Measurements from ENCODE around the gene GOLGA6L10. TPM values are rescaled to one million over a fixed set of nuclear protein-coding genes. Genes with fewer than 3 reads are reported as not detected.
"Not testable (repeated sequence)": the region's sequence is repeated elsewhere in the genome, so short reads cannot be mapped to it uniquely, and the experiment has no call there.

Gene GOLGA6L10
- total RNA-seq, 1 experiment from 2014 or later, result 2.6 TPM

- no peak for DNase-seq (ENCODE audit: low spot score)
Measured at GRCh38 chr15:82393671-82394070, 44.4 kb upstream of the GOLGA6L10 start.

DNA sequence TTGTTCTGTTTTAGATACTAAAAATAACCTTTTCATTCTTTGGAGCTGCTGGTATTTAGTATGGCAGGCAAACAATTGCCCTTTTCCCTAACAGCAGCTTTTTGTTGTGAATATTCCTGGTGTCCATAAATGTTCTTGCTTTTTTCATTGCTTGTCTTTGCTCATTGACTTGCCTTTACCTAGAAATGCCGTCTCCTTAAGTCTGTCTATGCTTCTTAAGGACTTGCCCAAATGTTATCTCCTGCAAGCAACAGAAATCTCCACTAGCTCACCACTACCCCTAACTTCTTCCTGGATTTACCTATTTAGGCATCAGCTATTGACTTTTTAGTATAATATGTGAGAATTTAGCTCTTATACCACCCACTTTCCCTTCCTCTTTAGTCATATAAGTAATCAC is 42.8 kb upstream of the GOLGA6L10 start:
- POLR2A ChIA-PET (ENCODE audit: low non-redundant PET); H3K27ac ChIP-seq (ENCODE audit: low read depth, low read length, poor library complexity, severe bottlenecking); CTCF ChIA-PET; DNase-seq (ENCODE audit: low spot score); H3K27me3 ChIP-seq (replicated peaks; ENCODE audit: insufficient read depth, low read depth, low read length, poor library complexity); H3K4me3 ChIP-seq (ENCODE audit: low read depth, low read length, poor library complexity, severe bottlenecking); H3K36me3 ChIP-seq (ENCODE audit: insufficient read depth, low read length, poor library complexity, severe bottlenecking); BruUV-seq (replicated peaks); H3K4me1 ChIP-seq (ENCODE audit: insufficient read depth, low read length, poor library complexity, severe bottlenecking); intact Hi-C loops (cut with micrococcal nuclease; ENCODE audit: unreplicated experiment); H3K9me3 ChIP-seq (ENCODE audit: low read depth, low read length, poor library complexity, severe bottlenecking): not testable (repeated sequence)

More at GRCh38 chr15:82393671-82394070, 44.4 kb upstream of the GOLGA6L10 start:
- H3K27ac ChIP-seq (ENCODE audit: low read depth, low read length, poor library complexity, severe bottlenecking), result no peak overlapping the region
- intact Hi-C loops (cut with micrococcal nuclease; ENCODE audit: unreplicated experiment), result no loop called here
- ChIA-PET CTCF (no interaction called here), POLR2A (ENCODE audit: low non-redundant PET) (no interaction called here)
- no peaks in the 10 kb centered on the region for H3K27me3 ChIP-seq (replicated peaks; ENCODE audit: insufficient read depth, low read depth, low read length, poor library complexity)
- no peaks in the 10 kb centered on the region for H3K36me3 ChIP-seq (ENCODE audit: insufficient read depth, low read length, poor library complexity, severe bottlenecking)
- BruUV-seq (replicated peaks), result no TSS peak
- no peaks in the 10 kb centered on the region for H3K4me1 ChIP-seq (ENCODE audit: insufficient read depth, low read length, poor library complexity, severe bottlenecking)
- H3K4me3 ChIP-seq (ENCODE audit: low read depth, low read length, poor library complexity, severe bottlenecking), result no peak overlapping the region
- TF ChIP-seq EZH2 (IDR thresholded peaks at IDR 0.05; ENCODE audit: borderline replicate concordance, low read depth, low read length, poor library complexity, severe bottlenecking) (no peak), CTCF (conservative IDR thresholded peaks at IDR 0.05; ENCODE audit: low read depth, low read length) (no peak)
- H3K9me3 ChIP-seq (ENCODE audit: low read depth, low read length, poor library complexity, severe bottlenecking), result no peaks in the 10 kb centered on the region

DNA sequence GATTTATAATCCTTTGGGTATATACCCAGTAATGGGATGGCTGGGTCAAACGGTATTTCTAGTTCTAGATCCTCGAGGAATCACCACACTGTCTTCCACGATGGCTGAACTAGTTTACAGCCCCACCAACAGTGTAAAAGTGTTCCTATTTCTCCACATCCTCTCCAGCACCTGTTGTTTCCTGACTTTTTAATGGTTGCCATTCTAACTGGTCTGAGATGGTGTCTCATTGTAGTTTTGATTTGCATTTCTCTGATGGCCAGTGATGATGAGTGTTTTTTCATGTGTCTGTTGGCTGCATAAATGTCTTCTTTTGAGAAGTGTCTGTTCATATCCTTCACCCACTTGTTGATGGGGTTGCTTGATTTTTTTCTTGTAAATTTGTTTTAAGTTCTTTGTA is 40.9 kb upstream of the GOLGA6L10 start:
- H3K27me3 ChIP-seq (replicated peaks; ENCODE audit: insufficient read depth, low read depth, low read length, poor library complexity); H3K4me1 ChIP-seq (ENCODE audit: insufficient read depth, low read length, poor library complexity, severe bottlenecking); H3K27ac ChIP-seq (ENCODE audit: low read depth, low read length, poor library complexity, severe bottlenecking); H3K9me3 ChIP-seq (ENCODE audit: low read depth, low read length, poor library complexity, severe bottlenecking); POLR2A ChIA-PET (ENCODE audit: low non-redundant PET); CTCF ChIA-PET; BruUV-seq (replicated peaks); H3K4me3 ChIP-seq (ENCODE audit: low read depth, low read length, poor library complexity, severe bottlenecking); H3K36me3 ChIP-seq (ENCODE audit: insufficient read depth, low read length, poor library complexity, severe bottlenecking); intact Hi-C loops (cut with micrococcal nuclease; ENCODE audit: unreplicated experiment); DNase-seq (ENCODE audit: low spot score): not testable (repeated sequence)

GRCh38 chr15:82387209-82387608 is 37.9 kb upstream of the GOLGA6L10 start:
- intact Hi-C loops (cut with micrococcal nuclease; ENCODE audit: unreplicated experiment); H3K27me3 ChIP-seq (replicated peaks; ENCODE audit: insufficient read depth, low read depth, low read length, poor library complexity); H3K36me3 ChIP-seq (ENCODE audit: insufficient read depth, low read length, poor library complexity, severe bottlenecking); POLR2A ChIA-PET (ENCODE audit: low non-redundant PET); H3K27ac ChIP-seq (ENCODE audit: low read depth, low read length, poor library complexity, severe bottlenecking); H3K4me3 ChIP-seq (ENCODE audit: low read depth, low read length, poor library complexity, severe bottlenecking); CTCF ChIA-PET; H3K4me1 ChIP-seq (ENCODE audit: insufficient read depth, low read length, poor library complexity, severe bottlenecking); H3K9me3 ChIP-seq (ENCODE audit: low read depth, low read length, poor library complexity, severe bottlenecking); DNase-seq (ENCODE audit: low spot score); BruUV-seq (replicated peaks): not testable (repeated sequence)

DNA sequence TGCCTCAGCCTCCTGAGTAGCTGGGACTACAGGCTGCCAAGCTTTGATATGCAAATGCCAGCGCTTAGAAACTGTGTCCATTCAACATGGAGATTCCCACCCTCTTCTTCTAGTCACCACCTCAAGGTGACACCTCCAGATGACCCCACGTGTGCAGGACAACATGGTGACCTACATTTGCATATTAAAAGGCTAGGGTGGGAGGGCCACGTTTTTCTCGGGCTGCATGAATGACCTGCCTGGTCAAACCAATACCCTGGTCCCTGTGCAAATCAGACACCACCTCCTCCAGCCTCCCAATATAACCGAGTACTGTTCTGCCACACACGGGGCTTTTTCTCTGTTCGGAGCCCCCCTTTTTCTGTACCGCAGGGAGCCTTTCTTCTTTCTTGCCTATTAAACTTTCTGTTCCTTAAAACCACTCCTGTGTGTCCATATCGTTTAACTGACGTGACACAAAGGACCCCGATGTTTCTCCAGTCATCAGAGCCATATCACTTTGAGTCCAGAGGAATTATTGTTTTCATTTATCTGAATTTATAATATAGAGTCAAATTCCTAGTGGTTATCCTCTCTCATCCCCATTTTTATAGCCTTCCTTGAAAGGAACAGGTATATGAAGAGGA is 32.2 kb upstream of the GOLGA6L10 start:
- H3K4me1 ChIP-seq (ENCODE audit: insufficient read depth, low read length, poor library complexity, severe bottlenecking); DNase-seq (ENCODE audit: low spot score); H3K27ac ChIP-seq (ENCODE audit: low read depth, low read length, poor library complexity, severe bottlenecking); H3K9me3 ChIP-seq (ENCODE audit: low read depth, low read length, poor library complexity, severe bottlenecking); H3K27me3 ChIP-seq (replicated peaks; ENCODE audit: insufficient read depth, low read depth, low read length, poor library complexity); BruUV-seq (replicated peaks); intact Hi-C loops (cut with micrococcal nuclease; ENCODE audit: unreplicated experiment); POLR2A ChIA-PET (ENCODE audit: low non-redundant PET); H3K4me3 ChIP-seq (ENCODE audit: low read depth, low read length, poor library complexity, severe bottlenecking); H3K36me3 ChIP-seq (ENCODE audit: insufficient read depth, low read length, poor library complexity, severe bottlenecking); CTCF ChIA-PET: not testable (repeated sequence)

Data from A673 (cell line).